ENCODE data around the gene RNF224.

Gene RNF224

DNA sequence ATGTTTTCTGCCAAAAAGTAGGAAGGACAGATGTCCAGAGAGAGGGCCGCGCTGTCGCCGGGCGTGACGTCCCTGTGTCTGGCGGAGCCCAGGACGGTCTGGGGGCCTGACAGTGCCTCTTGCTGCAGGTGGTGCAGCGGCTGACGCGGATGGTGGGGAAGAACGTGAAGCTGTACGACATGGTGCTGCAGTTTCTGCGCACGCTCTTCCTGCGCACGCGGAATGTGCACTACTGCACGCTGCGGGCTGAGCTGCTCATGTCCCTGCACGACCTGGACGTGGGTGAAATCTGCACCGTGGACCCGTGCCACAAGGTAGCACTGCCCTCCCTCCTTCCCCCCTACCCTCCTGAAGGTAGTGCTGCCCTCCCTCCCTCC is 35.6 kb downstream of the RNF224 start:
- no peak overlapping the region for H3K4me3 ChIP-seq (ENCODE audit: low read depth, low read length)
- ChIA-PET POLR2A (interaction anchor here (1.2 kb wide), 1 partner anchor 22 kb away, joined by 5 read pairs; no protein-coding TSS in a partner anchor), CTCF (interaction anchor here (1.1 to 1.3 kb wide), 4 partner anchors 8 to 86 kb away, joined by 3 read pairs; no protein-coding TSS in a partner anchor)
- DNase-seq (ENCODE audit: low read depth, low spot score) = no peak
- TF ChIP-seq, protein P1, sequence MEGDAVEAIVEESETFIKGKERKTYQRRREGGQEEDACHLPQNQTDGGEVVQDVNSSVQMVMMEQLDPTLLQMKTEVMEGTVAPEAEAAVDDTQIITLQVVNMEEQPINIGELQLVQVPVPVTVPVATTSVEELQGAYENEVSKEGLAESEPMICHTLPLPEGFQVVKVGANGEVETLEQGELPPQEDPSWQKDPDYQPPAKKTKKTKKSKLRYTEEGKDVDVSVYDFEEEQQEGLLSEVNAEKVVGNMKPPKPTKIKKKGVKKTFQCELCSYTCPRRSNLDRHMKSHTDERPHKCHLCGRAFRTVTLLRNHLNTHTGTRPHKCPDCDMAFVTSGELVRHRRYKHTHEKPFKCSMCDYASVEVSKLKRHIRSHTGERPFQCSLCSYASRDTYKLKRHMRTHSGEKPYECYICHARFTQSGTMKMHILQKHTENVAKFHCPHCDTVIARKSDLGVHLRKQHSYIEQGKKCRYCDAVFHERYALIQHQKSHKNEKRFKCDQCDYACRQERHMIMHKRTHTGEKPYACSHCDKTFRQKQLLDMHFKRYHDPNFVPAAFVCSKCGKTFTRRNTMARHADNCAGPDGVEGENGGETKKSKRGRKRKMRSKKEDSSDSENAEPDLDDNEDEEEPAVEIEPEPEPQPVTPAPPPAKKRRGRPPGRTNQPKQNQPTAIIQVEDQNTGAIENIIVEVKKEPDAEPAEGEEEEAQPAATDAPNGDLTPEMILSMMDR (IDR thresholded peaks at IDR 0.05; ENCODE audit: insufficient read depth, low read length, missing control alignments) = no peak

DNA sequence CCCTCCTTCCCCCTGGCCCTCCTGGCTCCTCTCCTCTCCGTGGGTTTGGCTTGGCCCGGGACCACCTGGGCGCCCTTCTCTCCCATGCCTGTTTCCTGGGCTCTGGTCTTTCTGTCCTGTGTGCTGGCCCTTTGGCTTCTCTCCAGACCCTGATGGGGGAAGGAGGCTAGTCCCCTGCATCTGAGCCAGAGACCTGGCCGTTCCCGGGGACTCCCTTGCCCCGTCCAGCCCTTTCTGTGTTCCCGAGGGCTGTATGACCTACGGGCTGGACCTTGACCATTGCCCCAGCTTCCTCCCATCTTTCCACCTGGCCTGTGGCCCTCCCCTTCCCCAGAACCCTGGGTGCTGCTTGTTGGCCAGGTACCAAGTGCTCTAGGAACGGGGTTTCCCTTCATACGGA is 36.2 kb downstream of the RNF224 start:
- ChIA-PET POLR2A (interaction anchor here (1.6 kb wide), 1 partner anchor 14 kb away, joined by 8 read pairs; the partner anchor contains the start of gene TOR4A), CTCF (interaction anchor here (1.5 kb wide), 1 partner anchor 27 kb away, joined by 3 read pairs; no protein-coding TSS in a partner anchor)
- TF ChIP-seq, protein P1 (IDR thresholded peaks at IDR 0.05; ENCODE audit: insufficient read depth, low read length, missing control alignments) = no peak
- DNase-seq (ENCODE audit: low read depth, low spot score) = no peak
- no peak overlapping the region for H3K4me3 ChIP-seq (ENCODE audit: low read depth, low read length)

GRCh38 chr9:137264067-137264466 is 36.8 kb downstream of the RNF224 start:
- DNase-seq (ENCODE audit: low read depth, low spot score) = no peak
- TF ChIP-seq, protein P1 (IDR thresholded peaks at IDR 0.05; ENCODE audit: insufficient read depth, low read length, missing control alignments) = no peak
- H3K4me3 ChIP-seq (ENCODE audit: low read depth, low read length) = no peak overlapping the region
- POLR2A ChIA-PET = interaction anchor here (1.6 kb wide), 1 partner anchor 13 kb away, joined by 8 read pairs; the partner anchor contains the start of gene TOR4A
- CTCF ChIA-PET = interaction anchor here (0.9 to 1.5 kb wide), 2 partner anchors 10 to 27 kb away, joined by 3 read pairs; no protein-coding TSS in a partner anchor

GRCh38 chr9:137265496-137266161 is 38.3 kb downstream of the RNF224 start:
- DNase-seq (ENCODE audit: low read depth, low spot score) = no peak
- ChIA-PET POLR2A (interaction anchor here (1.2 to 2.1 kb wide), 3 partner anchors 9 to 25 kb away, joined by 3 to 9 read pairs (median 4); partner anchors contain the start of gene TUBB4B), CTCF (interaction anchor here (1.0 to 1.8 kb wide), 5 partner anchors 10 to 269 kb away, joined by 3 to 9 read pairs (median 3); partner anchors contain the start of gene TOR4A)
- no peak overlapping the region for H3K4me3 ChIP-seq (ENCODE audit: low read depth, low read length)
- TF ChIP-seq, protein P1 (IDR thresholded peaks at IDR 0.05; ENCODE audit: insufficient read depth, low read length, missing control alignments) = no peak

- TF ChIP-seq, protein P1 (IDR thresholded peaks at IDR 0.05; ENCODE audit: insufficient read depth, low read length, missing control alignments) = no peak
- no peak overlapping the region for H3K4me3 ChIP-seq (ENCODE audit: low read depth, low read length)
- no peak for DNase-seq (ENCODE audit: low read depth, low spot score)
- ChIA-PET CTCF (interaction anchor here (1.0 to 1.8 kb wide), 4 partner anchors 11 to 268 kb away, joined by 3 to 9 read pairs (median 4); partner anchors contain the start of gene TOR4A), POLR2A (interaction anchor here (2.1 kb wide), 1 partner anchor 26 kb away, joined by 9 read pairs; the partner anchor contains the start of gene TUBB4B)
Observed at GRCh38 chr9:137266162-137266527, 38.8 kb downstream of the RNF224 start.
